Central memory CD8-positive, alpha-beta T cell (primary cell): ENCODE data around the gene TSPEAR.

Experiments used
- ATAC-seq: fragments of 150-1000 bp; cut with Tn5 transposase; replicated peaks from 2 replicates; pipeline ENCODE4 v1.10.0; 2022; ENCODE audit warnings: mild to moderate bottlenecking, moderate FRiP score, moderate number of reproducible peaks; ENCODE audit not compliant: poor library complexity, severe bottlenecking; ENCODE audit errors: extremely low read depth
- DNase-seq, 2 donors: peaks; one replicate each; pipeline ENCODE4 v3.0.0; 2021; ENCODE audit warnings: low spot score in 2 of 2
- H3K27ac Mint-ChIP-seq: one replicate; pipeline ENCODE4 v1.8.0; 2022; ENCODE audit warnings: low read depth, mild to moderate bottlenecking, moderate library complexity, mixed read lengths
- H3K27me3 Mint-ChIP-seq: one replicate; pipeline ENCODE4 v1.8.0; 2022; ENCODE audit warnings: mixed read lengths
- H3K36me3 Mint-ChIP-seq: one replicate; pipeline ENCODE4 v1.8.0; 2022; ENCODE audit warnings: mild to moderate bottlenecking, moderate library complexity, mixed read lengths; ENCODE audit not compliant: insufficient read depth
- H3K4me1 Mint-ChIP-seq: one replicate; pipeline ENCODE4 v1.8.0; 2022; ENCODE audit warnings: mixed read lengths
- H3K4me3 Mint-ChIP-seq: one replicate; pipeline ENCODE4 v1.8.0; 2022; ENCODE audit warnings: mild to moderate bottlenecking, moderate library complexity, mixed read lengths
- H3K9me3 Mint-ChIP-seq: one replicate; pipeline ENCODE4 v1.8.0; 2022; ENCODE audit warnings: mixed read lengths

Gene TSPEAR

DNA sequence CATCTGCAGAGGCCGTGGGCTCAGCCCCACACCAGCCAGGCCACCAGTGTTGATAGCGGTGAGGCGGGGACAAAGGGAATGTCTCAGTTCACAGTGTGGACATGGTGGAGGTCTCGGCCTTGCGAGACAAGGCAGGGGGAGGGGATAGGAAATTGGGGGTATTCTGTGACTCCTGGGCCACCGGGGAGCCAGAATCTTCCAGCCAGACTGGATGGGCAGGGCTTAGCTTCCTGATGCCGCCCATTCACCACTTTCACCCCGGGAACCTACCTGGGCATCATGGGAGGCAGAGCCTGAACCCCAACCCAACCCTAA lies 251.0 kb downstream of the TSPEAR start:
- Mint-ChIP-seq H3K4me3 (no peak overlapping the region), H3K9me3 (no peaks in the 10 kb centered on the region), H3K4me1 (no peaks in the 10 kb centered on the region), H3K27me3 (no peaks in the 10 kb centered on the region), H3K27ac (no peak overlapping the region), H3K36me3 (no peaks in the 10 kb centered on the region)
- ATAC-seq (no peak), DNase-seq (no peak)

DNA sequence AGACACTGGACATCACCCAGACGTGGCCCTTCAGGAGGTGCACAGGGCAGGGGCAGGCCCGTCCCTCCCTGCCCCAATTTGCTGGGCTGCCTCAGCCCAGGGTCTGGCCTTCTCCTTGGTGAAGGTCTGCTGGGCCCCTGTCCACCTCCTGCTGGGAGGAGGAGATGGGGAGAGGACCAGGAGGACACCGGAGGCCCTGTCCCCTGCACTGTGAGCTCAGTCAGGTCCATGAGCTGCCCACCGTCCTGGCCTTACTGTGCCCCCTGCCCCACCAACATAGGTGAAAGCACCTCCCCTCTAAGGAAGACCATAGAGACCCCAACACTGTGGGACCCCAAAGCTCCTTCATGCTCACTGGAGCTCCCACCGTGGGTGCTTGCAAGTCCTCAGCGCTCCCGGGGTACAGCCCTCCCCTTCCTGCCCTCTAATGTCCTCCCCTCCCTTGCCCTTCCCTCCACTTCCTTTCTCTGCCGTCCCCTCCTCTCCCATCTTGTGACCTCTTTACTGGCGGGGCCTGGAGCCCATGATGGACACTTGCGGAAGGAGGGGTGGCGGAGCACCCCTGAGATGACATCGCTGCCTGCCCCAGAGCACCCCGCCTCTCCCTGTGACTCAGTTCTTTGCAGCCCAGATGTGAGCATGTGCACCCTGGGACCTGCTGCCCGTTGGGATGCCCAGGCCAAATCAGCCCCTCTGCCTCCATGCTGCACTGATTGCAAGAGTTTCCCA lies 251.5 kb downstream of the TSPEAR start:
- no peak overlapping the region for H3K4me3 Mint-ChIP-seq
- ATAC-seq (no peak), DNase-seq (no peak)
- no peaks in the 10 kb centered on the region for H3K9me3 Mint-ChIP-seq
- no peaks in the 10 kb centered on the region for H3K27me3 Mint-ChIP-seq
- H3K36me3 Mint-ChIP-seq = peaks cover 1% of the 10 kb centered on the region
- H3K27ac Mint-ChIP-seq = no peak overlapping the region
- no peaks in the 10 kb centered on the region for H3K4me1 Mint-ChIP-seq

DNA sequence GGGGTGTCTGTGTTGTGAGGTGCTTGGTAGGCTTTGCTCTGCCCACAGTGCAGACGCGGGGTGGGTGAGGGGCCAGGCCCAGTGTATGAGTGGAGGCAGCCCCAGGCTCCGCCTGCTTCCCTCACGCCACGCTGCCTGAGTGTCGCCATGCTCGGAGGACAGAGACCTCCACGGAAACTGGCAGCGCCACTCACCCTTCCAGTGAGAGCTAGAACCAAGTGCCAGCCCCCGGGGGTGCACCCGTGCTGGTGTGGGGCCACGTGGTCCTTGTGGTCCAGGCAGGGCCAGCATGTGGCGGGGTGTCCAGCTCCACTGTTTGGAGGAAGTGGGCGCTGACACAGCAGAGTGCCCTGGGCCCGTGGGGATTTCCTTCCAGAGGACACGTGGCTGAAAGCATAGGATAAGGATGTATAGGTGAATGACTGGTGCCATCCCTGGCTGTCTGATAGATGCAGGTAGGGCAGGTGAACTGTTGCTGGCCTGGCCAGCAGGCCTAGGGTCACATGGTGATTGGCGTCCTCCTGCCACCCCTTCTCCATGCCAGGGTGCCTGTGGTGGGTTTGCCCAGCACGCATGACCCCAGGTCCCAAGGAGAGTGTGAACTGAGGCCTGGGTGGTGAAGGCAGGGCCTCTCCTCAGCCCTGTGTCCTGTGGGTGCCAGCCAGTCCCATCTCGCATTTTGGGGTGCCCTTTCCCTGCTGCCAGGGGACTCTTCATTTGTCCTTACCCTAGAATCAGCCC lies 252.2 kb downstream of the TSPEAR start:
- ATAC-seq = no peak
- no peaks in the 10 kb centered on the region for H3K4me1 Mint-ChIP-seq
- H3K4me3 Mint-ChIP-seq = no peak overlapping the region
- no peak for DNase-seq
- H3K27ac Mint-ChIP-seq = no peak overlapping the region
- H3K9me3 Mint-ChIP-seq = peaks cover 4% of the 10 kb centered on the region
- peaks cover 4% of the 10 kb centered on the region for H3K36me3 Mint-ChIP-seq
- no peaks in the 10 kb centered on the region for H3K27me3 Mint-ChIP-seq

DNA sequence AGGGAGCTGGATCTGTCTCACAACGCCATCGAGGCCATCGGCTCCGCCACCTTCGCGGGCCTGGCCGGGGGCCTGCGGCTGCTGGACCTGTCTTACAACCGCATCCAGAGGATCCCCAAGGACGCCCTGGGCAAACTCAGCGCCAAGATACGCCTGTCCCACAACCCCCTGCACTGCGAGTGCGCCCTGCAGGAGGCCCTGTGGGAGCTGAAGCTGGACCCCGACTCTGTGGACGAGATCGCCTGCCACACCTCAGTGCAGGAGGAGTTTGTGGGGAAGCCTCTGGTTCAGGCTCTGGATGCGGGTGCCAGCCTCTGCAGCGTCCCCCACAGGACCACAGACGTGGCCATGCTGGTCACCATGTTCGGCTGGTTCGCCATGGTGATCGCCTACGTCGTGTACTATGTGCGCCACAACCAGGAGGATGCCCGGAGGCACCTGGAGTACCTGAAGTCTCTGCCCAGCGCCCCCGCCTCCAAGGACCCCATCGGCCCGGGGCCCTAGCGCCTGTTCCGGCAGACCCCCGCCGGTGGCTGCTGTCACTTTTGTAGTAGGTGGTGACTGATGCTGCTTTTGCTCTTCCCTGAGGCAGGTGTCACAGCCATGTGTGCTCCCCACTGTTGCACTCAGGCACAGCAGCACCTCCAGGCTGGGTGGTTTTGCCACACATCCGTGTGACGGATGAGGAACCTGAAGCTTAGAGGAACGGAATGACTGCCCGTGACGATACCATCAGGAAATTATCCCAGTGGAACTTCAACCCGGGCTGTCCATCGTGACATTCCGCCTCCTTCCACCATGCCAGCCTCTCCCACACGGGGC lies 254.2 kb downstream of the TSPEAR start:
- H3K36me3 Mint-ChIP-seq = peaks cover 4% of the 10 kb centered on the region
- ATAC-seq (no peak), DNase-seq (no peak)
- no peak overlapping the region for H3K27ac Mint-ChIP-seq
- H3K9me3 Mint-ChIP-seq = peaks cover 9% of the 10 kb centered on the region
- peak overlapping the region; percentile 65 for H3K4me3 Mint-ChIP-seq
- H3K27me3 Mint-ChIP-seq = peaks cover 6% of the 10 kb centered on the region
- H3K4me1 Mint-ChIP-seq = no peaks in the 10 kb centered on the region

DNA sequence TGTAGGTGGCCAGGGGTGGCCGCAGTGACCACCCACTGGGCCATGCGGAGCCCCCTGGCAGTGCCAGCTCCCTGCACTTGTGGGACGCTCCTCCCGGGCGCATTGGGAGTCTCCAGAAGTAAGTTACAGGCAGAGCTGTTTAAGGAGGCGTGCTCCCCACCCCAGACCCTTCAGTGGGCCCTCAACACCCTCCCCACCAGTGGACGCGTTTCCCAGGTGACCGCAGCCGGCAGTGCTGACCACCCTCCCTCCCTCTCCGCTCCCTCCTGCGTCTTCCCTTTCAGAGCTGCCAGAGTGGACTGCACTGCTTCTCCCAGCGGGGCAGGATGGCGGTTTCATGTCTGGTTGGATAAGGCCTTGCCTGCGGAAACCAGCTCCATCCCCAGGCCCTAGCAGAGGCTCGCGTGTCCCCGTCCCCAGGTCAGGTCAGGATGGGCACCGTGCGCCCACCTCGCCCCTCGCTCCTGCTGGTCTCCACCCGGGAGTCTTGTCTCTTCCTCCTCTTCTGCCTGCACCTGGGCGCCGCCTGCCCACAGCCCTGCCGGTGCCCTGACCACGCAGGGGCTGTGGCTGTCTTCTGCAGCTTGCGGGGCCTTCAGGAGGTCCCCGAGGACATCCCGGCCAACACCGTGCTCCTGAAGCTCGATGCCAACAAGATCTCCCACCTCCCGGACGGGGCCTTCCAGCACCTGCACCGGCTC lies 255.0 kb downstream of the TSPEAR start:
- peak overlapping the region; percentile 65 for H3K4me3 Mint-ChIP-seq
- no peak overlapping the region for H3K27ac Mint-ChIP-seq
- H3K27me3 Mint-ChIP-seq = peaks cover 14% of the 10 kb centered on the region
- H3K36me3 Mint-ChIP-seq = peaks cover 4% of the 10 kb centered on the region
- ATAC-seq = no peak
- H3K9me3 Mint-ChIP-seq = peaks cover 9% of the 10 kb centered on the region
- DNase-seq = no peak
- no peaks in the 10 kb centered on the region for H3K4me1 Mint-ChIP-seq

DNA sequence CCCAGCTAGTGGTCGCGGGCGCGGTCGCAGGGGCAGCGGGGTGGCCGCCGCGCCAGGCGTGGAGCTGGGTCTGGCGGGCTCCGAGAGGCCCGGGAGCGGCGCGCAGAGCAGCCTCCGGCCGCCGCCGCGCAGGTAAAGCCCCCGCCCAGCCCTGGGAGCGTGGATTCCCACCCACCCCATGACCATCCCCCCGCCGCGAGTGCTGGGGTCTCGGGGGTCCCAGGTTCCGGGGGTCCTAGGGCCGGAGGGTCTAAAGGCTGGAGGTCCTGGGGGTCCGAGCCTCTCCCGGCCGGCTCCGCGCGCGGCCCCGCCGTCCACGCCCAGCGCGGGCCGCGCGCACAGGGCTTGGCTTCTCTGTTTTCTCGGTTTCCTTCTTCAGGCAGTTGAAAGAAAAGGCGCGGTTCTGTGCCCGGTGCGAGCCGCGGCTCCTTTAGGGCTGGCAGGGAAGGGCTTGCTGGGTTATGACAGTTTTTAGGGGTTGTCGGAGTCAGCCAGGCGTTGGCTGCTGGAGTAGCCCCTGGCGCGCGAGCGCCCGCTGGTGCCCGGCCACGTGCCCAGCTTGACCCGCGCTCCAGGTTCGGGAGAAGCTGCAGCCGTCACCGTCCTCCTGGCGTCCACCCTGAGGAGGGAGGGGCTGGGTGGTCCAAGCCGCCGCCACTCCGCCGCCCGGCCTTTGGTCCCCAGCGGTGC lies 255.7 kb downstream of the TSPEAR start:
- H3K36me3 Mint-ChIP-seq = peaks cover 4% of the 10 kb centered on the region
- DNase-seq = no peak

DNA sequence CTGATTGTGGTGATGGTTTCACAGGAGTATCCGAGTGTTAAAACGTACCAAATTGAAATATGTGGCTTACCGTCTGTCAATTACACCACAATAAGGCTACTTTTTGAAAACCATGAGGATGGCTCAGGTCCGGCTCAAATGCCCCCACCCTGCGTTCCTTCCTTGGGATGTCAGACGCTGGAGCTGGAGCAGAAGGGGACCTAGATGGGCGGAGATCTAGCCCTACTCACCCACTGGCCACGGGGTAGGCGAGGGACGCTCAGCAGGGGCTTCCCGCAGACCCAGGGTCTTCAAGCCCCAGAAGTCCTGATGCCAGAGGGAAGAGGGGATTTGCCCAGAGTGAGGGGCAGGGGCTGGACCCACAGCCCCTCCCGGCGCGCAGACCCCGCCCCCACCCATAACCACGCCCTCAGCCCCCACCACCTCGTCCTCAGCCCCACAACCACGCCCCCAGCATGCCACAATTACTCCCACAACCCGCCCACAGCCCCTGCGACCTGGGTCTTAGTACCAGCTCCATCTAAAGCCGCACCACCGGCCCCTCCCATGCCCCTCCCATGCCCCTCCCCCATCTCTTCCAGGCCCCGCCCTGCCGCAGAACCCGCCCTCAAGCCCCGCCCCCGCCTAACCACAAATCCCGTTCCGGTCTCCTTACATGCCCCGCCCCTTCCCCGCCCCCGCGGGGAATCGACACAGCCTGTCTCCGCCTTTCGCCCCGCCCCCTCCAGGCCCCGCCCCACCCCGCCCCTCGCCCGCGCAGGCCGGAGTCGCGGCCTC lies 256.4 kb downstream of the TSPEAR start, which contains the start of gene LRRC3:
Gene LRRC3, plus strand, starts transcription at position 764 of the 777 bp plus-strand sequence. CDS start 1,135 bp downstream, outside the sequence.
- Mint-ChIP-seq H3K27ac (no peak within 1 kb of the TSS), H3K36me3 (peaks cover 4% of the 10 kb centered on the region), H3K4me1 (no peaks in the 10 kb centered on the region), H3K27me3 (peaks cover 28% of the 10 kb centered on the region), H3K4me3 (peak within 1 kb of the TSS; percentile 65), H3K9me3 (peaks cover 9% of the 10 kb centered on the region)
- DNase-seq (peak; percentile 31 to 33), ATAC-seq (peak; percentile 76)

More for the DNA sequence above, 255.7 kb downstream of the TSPEAR start:
- Mint-ChIP-seq H3K4me1 (no peaks in the 10 kb centered on the region), H3K9me3 (peaks cover 9% of the 10 kb centered on the region), H3K27me3 (peaks cover 21% of the 10 kb centered on the region), H3K27ac (no peak overlapping the region), H3K4me3 (peak overlapping the region; percentile 65)
- peak; percentile 54 for ATAC-seq

DNA sequence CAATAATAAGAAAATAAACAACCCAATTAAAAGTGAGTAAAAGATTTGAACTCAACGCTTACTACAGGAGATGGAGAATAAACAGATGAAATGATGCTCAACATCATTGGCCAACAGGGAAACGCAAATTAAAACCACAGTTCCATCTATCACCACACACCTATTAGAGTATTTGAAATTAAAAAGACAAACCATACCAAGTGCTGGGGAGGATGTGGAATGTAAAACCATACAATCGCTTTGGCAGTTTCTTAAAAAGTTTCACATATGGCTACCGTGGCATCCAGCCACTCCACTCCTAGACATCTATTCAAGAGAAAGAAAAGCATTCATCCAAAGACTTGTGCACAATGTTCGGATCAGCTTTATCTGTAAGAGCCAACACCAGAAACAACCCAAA lies 257.3 kb downstream of the TSPEAR start:
- Mint-ChIP-seq H3K4me1 (no peaks in the 10 kb centered on the region), H3K36me3 (peaks cover 4% of the 10 kb centered on the region), H3K27ac (no peak overlapping the region), H3K27me3 (peaks cover 36% of the 10 kb centered on the region), H3K9me3 (peaks cover 9% of the 10 kb centered on the region), H3K4me3 (peak overlapping the region; percentile 54)
- no peak for ATAC-seq
- no peak for DNase-seq

DNA sequence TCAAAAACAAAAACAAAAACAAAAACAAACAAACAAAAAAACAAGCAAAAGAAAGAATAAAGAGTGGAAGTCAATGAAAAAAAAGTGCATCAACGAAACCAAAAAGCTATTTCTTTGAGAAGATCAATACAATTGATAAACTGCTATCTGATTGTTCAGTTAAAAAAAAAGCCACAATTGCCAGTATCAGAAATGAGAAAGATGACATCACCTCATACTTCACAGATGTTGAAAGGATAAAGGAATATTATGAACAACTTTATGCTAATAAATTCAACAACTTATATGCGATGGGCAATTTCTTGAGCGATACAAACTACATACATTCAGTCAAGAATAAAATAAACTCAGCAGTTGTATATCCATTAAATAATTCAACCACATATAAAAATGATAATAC lies 258.3 kb downstream of the TSPEAR start:
- Mint-ChIP-seq H3K27ac (no peak overlapping the region), H3K36me3 (peaks cover 6% of the 10 kb centered on the region), H3K4me1 (no peaks in the 10 kb centered on the region), H3K4me3 (no peak overlapping the region), H3K9me3 (peaks cover 9% of the 10 kb centered on the region), H3K27me3 (peaks cover 43% of the 10 kb centered on the region)
- DNase-seq (no peak), ATAC-seq (no peak)

DNA sequence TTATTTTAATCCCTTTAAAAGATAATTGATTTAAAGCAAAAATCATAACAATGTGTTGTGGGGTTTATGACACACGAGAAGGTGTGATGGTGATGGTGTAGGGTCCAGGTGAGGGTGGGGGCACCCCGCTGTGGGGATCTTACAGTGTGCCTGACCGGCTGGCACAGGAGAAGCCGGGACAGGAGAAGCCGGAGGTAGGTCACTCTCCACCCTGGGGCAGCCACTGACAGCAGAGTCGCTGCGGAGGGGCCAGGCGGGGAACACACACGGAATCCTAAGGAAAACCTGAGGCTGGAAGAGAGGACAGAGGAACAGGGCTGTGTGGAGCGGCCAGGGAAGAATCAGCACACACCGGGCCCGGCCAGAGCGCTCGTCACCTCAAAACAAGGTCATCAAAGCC lies 260.4 kb downstream of the TSPEAR start:
- DNase-seq (no peak), ATAC-seq (no peak)
- Mint-ChIP-seq H3K4me3 (no peak overlapping the region), H3K27ac (no peak overlapping the region), H3K36me3 (peaks cover 6% of the 10 kb centered on the region), H3K27me3 (peaks cover 48% of the 10 kb centered on the region), H3K9me3 (peaks cover 9% of the 10 kb centered on the region), H3K4me1 (no peaks in the 10 kb centered on the region)

DNA sequence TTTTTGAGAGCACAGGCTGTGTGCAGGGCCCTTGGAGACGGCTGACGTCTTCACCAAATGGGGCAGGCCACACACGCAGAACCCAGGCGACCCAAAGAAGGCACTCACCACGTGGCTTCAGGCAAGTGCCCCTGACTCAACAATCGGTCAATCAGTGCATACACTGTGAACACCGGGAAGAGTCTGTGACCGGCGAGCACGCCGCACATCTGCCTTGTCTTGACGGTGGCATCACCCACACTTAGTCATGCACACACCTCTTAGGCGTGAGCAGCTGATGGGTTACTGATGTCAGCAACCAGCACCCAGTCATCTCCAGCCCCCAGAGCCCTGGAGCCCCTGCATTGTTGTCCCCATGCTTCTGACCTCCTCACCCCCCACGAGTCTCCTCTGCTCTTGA lies 261.0 kb downstream of the TSPEAR start:
- DNase-seq (no peak), ATAC-seq (no peak)
- H3K4me3 Mint-ChIP-seq = no peak overlapping the region
- peaks cover 51% of the 10 kb centered on the region for H3K27me3 Mint-ChIP-seq
- peaks cover 6% of the 10 kb centered on the region for H3K36me3 Mint-ChIP-seq
- no peaks in the 10 kb centered on the region for H3K4me1 Mint-ChIP-seq
- H3K9me3 Mint-ChIP-seq = peaks cover 9% of the 10 kb centered on the region
- no peak overlapping the region for H3K27ac Mint-ChIP-seq
